K562 (cell line): ENCODE data around the gene ODAPH. TPM values are rescaled to one million over a fixed set of nuclear protein-coding genes. Genes with fewer than 3 reads are reported as not detected.

Experiments used
- CHD7 ChIP-seq: fragments of 200-600 bp; sonication (generic); IDR thresholded peaks from one replicate; pipeline ENCODE4 v1.6.1; 2012; ENCODE audit warnings: mild to moderate bottlenecking, low read depth, low read length, inconsistent platforms
- ERF ChIP-seq: fragments of 450-650 bp; formaldehyde crosslinking; IDR thresholded peaks from 2 replicates; pipeline ENCODE4 v1.4.0; 2020; ENCODE audit warnings: mild to moderate bottlenecking, mixed read lengths
- EZH2 ChIP-seq: IDR thresholded peaks from 2 replicates; pipeline ENCODE4 v1.6.1; 2012; ENCODE audit warnings: low read depth, mild to moderate bottlenecking, inconsistent platforms, low read length, borderline replicate concordance
- HDGF ChIP-seq: fragments of 450-650 bp; IDR thresholded peaks from 2 replicates; pipeline ENCODE4 v1.6.1; 2016
- MLLT1 ChIP-seq, 2 experiments: fragments of 450-650 bp; IDR thresholded peaks; 2 replicates each; pipeline ENCODE4 v1.6.1; 2016
- NBN ChIP-seq: fragments of 450-650 bp; IDR thresholded peaks from 2 replicates; pipeline ENCODE4 v1.6.1; 2016; ENCODE audit warnings: low read depth, mild to moderate bottlenecking
- NFATC3 ChIP-seq: fragments of 450-650 bp; IDR thresholded peaks from 2 replicates; pipeline ENCODE4 v1.6.1; 2017; ENCODE audit warnings: mild to moderate bottlenecking
- NFE2L1 ChIP-seq: fragments of 450-650 bp; IDR thresholded peaks from 2 replicates; pipeline ENCODE4 v1.6.1; 2016; ENCODE audit warnings: missing genetic modification characterization, low read depth, mild to moderate bottlenecking, missing compliant biosample characterization, moderate library complexity, borderline replicate concordance
- PHB2 ChIP-seq: fragments of 450-650 bp; IDR thresholded peaks from 2 replicates; pipeline ENCODE4 v1.6.1; 2017; ENCODE audit warnings: low read depth
- TSC22D4 ChIP-seq: fragments of 450-650 bp; IDR thresholded peaks from 2 replicates; pipeline ENCODE4 v1.6.1; 2016; ENCODE audit warnings: missing genetic modification characterization, missing biosample characterization, control low read depth
- ZKSCAN8 ChIP-seq: fragments of 200-800 bp; sonication (Bioruptor generic); IDR thresholded peaks from 2 replicates; pipeline ENCODE4 v1.6.1; 2016; ENCODE audit warnings: missing genetic modification characterization, missing compliant biosample characterization
- ZNF764 ChIP-seq: fragments of 250-450 bp; sonication (Bioruptor Pico); IDR thresholded peaks from 2 replicates; pipeline ENCODE4 v1.4.0; 2020; ENCODE audit warnings: low read depth, mild to moderate bottlenecking, moderate library complexity
- ZNF785 ChIP-seq: fragments of 250-450 bp; sonication (Bioruptor Pico); IDR thresholded peaks from 2 replicates; pipeline ENCODE4 v1.4.0; 2020; ENCODE audit warnings: mild to moderate bottlenecking
- ZNF830 ChIP-seq: fragments of 250-450 bp; sonication (Bioruptor Pico); IDR thresholded peaks from 2 replicates; pipeline ENCODE4 v1.5.0; 2021; ENCODE audit warnings: mild to moderate bottlenecking
- polyA plus RNA-seq, 8 experiments: library from polyadenylated mRNA; depleted of rRNA in 4 of 8; stranded (reverse) in 5 of 8; unstranded in 3 of 8; fragments of >200 nt; fragmentation: Nextera tagmentation in 2 of 8; fragmentation: Illumina TruSeq in 1 of 8; extraction: Ambion mirVana in 2 of 8; extraction: Trizol in 1 of 8; gene quantifications; 2 replicates each; pipeline versions ENCODE4 v1.2.1 to v1.2.3, GENCODE V29; 2011 to 2014; ENCODE audit warnings: inconsistent platforms in 1 of 8, missing spikeins in 1 of 8
- total RNA-seq, 7 experiments: library from RNA; depleted of rRNA in 6 of 7; stranded (reverse); fragments of >200 nt in 6 of 7; fragmentation: Illumina TruSeq in 2 of 7; extraction: Trizol in 2 of 7; gene quantifications; 2 replicates each; pipeline versions ENCODE4 v1.2.1 to v1.2.3, GENCODE V29; 2011 to 2021; ENCODE audit warnings: low replicate concordance in 1 of 7
- TF ChIP-seq, protein P1 (sequence below): IDR thresholded peaks from 3 replicates; pipeline ENCODE4 v1.6.1; 2011; ENCODE audit warnings: borderline replicate concordance, mild to moderate bottlenecking, moderate library complexity; ENCODE audit not compliant: insufficient read length; ENCODE audit errors: extremely low read depth

Gene ODAPH
- total and polyA plus RNA-seq, 9 of the 15 experiments (the other 6 are each of a cell fraction or from before 2014, with no cell fraction given): not detected

GRCh38 chr4:75598390-75598789 lies 42.5 kb downstream of the ODAPH start (continued):
- TF ChIP-seq CHD7 (no peak), TSC22D4 (no peak), ZNF830 (CRISPR knock-in tag) (no peak), PHB2 (no peak), NFE2L1 (peak; percentile 13; the same call in 1 of the 2 replicates), ERF (CRISPR knock-in tag) (no peak), NFATC3 (no peak), ZNF785 (CRISPR knock-in tag) (no peak), NBN (no peak), EZH2 (no peak), MLLT1 (IDR thresholded peaks at IDR 0.05) (no peak), ZNF764 (CRISPR knock-in tag) (no peak), HDGF (no peak), ZKSCAN8 (no peak)
- TF ChIP-seq, protein P1, sequence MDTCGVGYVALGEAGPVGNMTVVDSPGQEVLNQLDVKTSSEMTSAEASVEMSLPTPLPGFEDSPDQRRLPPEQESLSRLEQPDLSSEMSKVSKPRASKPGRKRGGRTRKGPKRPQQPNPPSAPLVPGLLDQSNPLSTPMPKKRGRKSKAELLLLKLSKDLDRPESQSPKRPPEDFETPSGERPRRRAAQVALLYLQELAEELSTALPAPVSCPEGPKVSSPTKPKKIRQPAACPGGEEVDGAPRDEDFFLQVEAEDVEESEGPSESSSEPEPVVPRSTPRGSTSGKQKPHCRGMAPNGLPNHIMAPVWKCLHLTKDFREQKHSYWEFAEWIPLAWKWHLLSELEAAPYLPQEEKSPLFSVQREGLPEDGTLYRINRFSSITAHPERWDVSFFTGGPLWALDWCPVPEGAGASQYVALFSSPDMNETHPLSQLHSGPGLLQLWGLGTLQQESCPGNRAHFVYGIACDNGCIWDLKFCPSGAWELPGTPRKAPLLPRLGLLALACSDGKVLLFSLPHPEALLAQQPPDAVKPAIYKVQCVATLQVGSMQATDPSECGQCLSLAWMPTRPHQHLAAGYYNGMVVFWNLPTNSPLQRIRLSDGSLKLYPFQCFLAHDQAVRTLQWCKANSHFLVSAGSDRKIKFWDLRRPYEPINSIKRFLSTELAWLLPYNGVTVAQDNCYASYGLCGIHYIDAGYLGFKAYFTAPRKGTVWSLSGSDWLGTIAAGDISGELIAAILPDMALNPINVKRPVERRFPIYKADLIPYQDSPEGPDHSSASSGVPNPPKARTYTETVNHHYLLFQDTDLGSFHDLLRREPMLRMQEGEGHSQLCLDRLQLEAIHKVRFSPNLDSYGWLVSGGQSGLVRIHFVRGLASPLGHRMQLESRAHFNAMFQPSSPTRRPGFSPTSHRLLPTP: no peak
